Spleen (tissue), 7 donors: ENCODE measurements around the gene NBAS.

Source experiments
- POLR2A ChIP-seq, 3 donors: fragments of 450-650 bp; IDR thresholded peaks; one replicate each; pipeline ENCODE4 v1.5.1; 2017; ENCODE audit warnings: antibody characterized with exemption in 3 of 3, mild to moderate bottlenecking in 1 of 3
- POLR2AphosphoS5 ChIP-seq, 3 donors: sonication (generic); formaldehyde crosslinking; IDR thresholded peaks; one replicate each; pipeline ENCODE4 v1.5.1; 2017; ENCODE audit warnings: antibody characterized with exemption in 3 of 3
- TF ChIP-seq, protein P1 (sequence below), 11 experiments: fragments of 200-600 bp in 7 of 11; fragments of 450-650 bp in 4 of 11; sonication (generic) in 4 of 11; IDR thresholded peaks in 8 of 11; conservative IDR thresholded peaks in 3 of 11; 1 replicate in 7 of 11; 2 replicates in 4 of 11; pipeline versions ENCODE4 v1.4.0 to v1.8.0; 2016 to 2021; ENCODE audit warnings: antibody characterized with exemption in 11 of 11, inconsistent platforms in 4 of 11, mild to moderate bottlenecking in 1 of 11
- donor health status: DM: no; HTN: no; CAD: no; lungs with moderate emphysema.
- donor health status: DM: no; HTN: no; CAD: no.
- donor health status: DM: no; HTN: no; CAD: no.

GRCh38 chr2:15492773-15493325 lies 68.3 kb downstream of the NBAS start:
- TF ChIP-seq, protein P1, sequence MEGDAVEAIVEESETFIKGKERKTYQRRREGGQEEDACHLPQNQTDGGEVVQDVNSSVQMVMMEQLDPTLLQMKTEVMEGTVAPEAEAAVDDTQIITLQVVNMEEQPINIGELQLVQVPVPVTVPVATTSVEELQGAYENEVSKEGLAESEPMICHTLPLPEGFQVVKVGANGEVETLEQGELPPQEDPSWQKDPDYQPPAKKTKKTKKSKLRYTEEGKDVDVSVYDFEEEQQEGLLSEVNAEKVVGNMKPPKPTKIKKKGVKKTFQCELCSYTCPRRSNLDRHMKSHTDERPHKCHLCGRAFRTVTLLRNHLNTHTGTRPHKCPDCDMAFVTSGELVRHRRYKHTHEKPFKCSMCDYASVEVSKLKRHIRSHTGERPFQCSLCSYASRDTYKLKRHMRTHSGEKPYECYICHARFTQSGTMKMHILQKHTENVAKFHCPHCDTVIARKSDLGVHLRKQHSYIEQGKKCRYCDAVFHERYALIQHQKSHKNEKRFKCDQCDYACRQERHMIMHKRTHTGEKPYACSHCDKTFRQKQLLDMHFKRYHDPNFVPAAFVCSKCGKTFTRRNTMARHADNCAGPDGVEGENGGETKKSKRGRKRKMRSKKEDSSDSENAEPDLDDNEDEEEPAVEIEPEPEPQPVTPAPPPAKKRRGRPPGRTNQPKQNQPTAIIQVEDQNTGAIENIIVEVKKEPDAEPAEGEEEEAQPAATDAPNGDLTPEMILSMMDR (IDR thresholded peaks at IDR 0.05 in 8 of 11, conservative IDR thresholded peaks at IDR 0.05 in 3 of 11) = no peak
- TF ChIP-seq POLR2A (IDR thresholded peaks at IDR 0.05) (no peak), POLR2AphosphoS5 (IDR thresholded peaks at IDR 0.05) (no peak)
